NCI-H1436 (cell line): ENCODE results near the gene GIT1.
A peak's percentile ranks its signal among the peaks of the same experiment; 100 is the strongest.
"Not testable (repeated sequence)": the region's sequence is repeated elsewhere in the genome, so short reads cannot be mapped to it uniquely, and the experiment has no call there.

Source experiments
- DNase-seq: peaks from one replicate; lab custom pipeline; 2025; lab: John Stamatoyannopoulos, UW

Gene GIT1

GRCh38 chr17:29568331-29569244, 20.9 kb downstream of the GIT1 start, which contains the start of gene TP53I13:
Gene TP53I13 (plus strand): TSS chr17:29568701. CDS start chr17:29568759, 58 bp downstream.
- peak; percentile 90 for DNase-seq

- peak; percentile 70 for DNase-seq
Observed at GRCh38 chr17:29567554-29568330, 21.7 kb downstream of the GIT1 start.

GRCh38 chr17:29567304-29567553, 22.2 kb downstream of the GIT1 start:
- DNase-seq = no peak

GRCh38 chr17:29566473-29567303, 22.8 kb downstream of the GIT1 start, which contains the start of gene ABHD15:
Gene ABHD15 (minus strand): TSS chr17:29567037. CDS start chr17:29566966, 71 bp downstream.
- peak; percentile 47 for DNase-seq

- DNase-seq = peak; percentile 81
Observed at GRCh38 chr17:29565643-29566472, 23.6 kb downstream of the GIT1 start.

- DNase-seq = no peak
Observed at GRCh38 chr17:29563816-29564215, 25.6 kb downstream of the GIT1 start.

- no peak for DNase-seq
Observed at GRCh38 chr17:29562615-29563014, 26.8 kb downstream of the GIT1 start.

- DNase-seq = no peak
Observed at GRCh38 chr17:29561554-29562517, 27.6 kb downstream of the GIT1 start.

GRCh38 chr17:29560316-29560715, 29.1 kb downstream of the GIT1 start:
- DNase-seq = no peak

GRCh38 chr17:29559640-29560039, 29.8 kb downstream of the GIT1 start:
- DNase-seq = no peak

GRCh38 chr17:29558139-29558538, 31.3 kb downstream of the GIT1 start:
- not testable (repeated sequence) for DNase-seq

- DNase-seq = no peak
Observed at GRCh38 chr17:29557739-29558116, 31.7 kb downstream of the GIT1 start.

GRCh38 chr17:29557085-29557738, 32.2 kb downstream of the GIT1 start:
- no peak for DNase-seq

- no peak for DNase-seq
Observed at GRCh38 chr17:29555840-29556239, 33.6 kb downstream of the GIT1 start.

- no peak for DNase-seq
Observed at GRCh38 chr17:29549177-29549923, 40.1 kb downstream of the GIT1 start.

- no peak for DNase-seq
Observed at GRCh38 chr17:29546830-29547229, 42.6 kb downstream of the GIT1 start.

GRCh38 chr17:29546085-29546484, 43.4 kb downstream of the GIT1 start:
- no peak for DNase-seq

- no peak for DNase-seq
Observed at GRCh38 chr17:29544066-29544465, 45.4 kb downstream of the GIT1 start.

GRCh38 chr17:29533976-29534375, 55.5 kb downstream of the GIT1 start:
- no peak for DNase-seq
